ENCODE measurements around the gene ADAMTSL1. TPM values are rescaled to one million over a fixed set of nuclear protein-coding genes. Genes with fewer than 3 reads are reported as not detected.

The ADAMTSL1 gene
- total and polyA plus RNA-seq, 2 of the 8 experiments (the other 6 are each of a cell fraction or from before 2014, with no cell fraction given) = 0.84 to 1.1 TPM

GRCh38 chr9:18678821-18679590 lies 205.1 kb downstream of the ADAMTSL1 start (continued):
- TF ChIP-seq RNF2 (IDR thresholded peaks at IDR 0.05; ENCODE audit: borderline replicate concordance, low read depth, low read length, missing control alignments, poor library complexity, severe bottlenecking) = no peak
- no peak for TF ChIP-seq SIN3A (conservative IDR thresholded peaks at IDR 0.05 in 1 of 2, IDR thresholded peaks at IDR 0.05 in 1 of 2; ENCODE audit: low read depth in 1 of 2, low read length in 2 of 2)
- no peak for TF ChIP-seq SIRT6 (IDR thresholded peaks at IDR 0.05; ENCODE audit: low read length)
- no peak for TF ChIP-seq ATF3 (IDR thresholded peaks at IDR 0.05; ENCODE audit: insufficient read depth, low read depth, low read length)
- no peak for TF ChIP-seq EZH2 (IDR thresholded peaks at IDR 0.05; ENCODE audit: low read depth, low read length, severe bottlenecking)

Data from H1 (cell line).